Sciatic nerve (tissue), 2 donors: ENCODE measurements around the gene MAML2. TPM values are rescaled to one million over a fixed set of nuclear protein-coding genes. Genes with fewer than 3 reads are reported as not detected.
A peak's percentile ranks its signal among the peaks of the same experiment; 100 is the strongest.

Experiments used
- ATAC-seq: fragments of 200-7000 bp; cut with Tn5 transposase; one replicate; pipeline ENCODE4 v1.9.1; 2020; ENCODE audit warnings: mild to moderate bottlenecking, moderate library complexity
- DNase-seq: peaks from one replicate; pipeline ENCODE4 v3.0.0-alpha.2; 2020; ENCODE audit warnings: low spot score
- intact Hi-C: fragments of 100-400 bp; cut with DNase I; formaldehyde crosslinking; loops from one replicate; pipeline ENCODE4 v1.14.2; 2022
- total RNA-seq: library from RNA; stranded (reverse); fragmentation: NEBNext Ultra II Directional; extraction: Animal tissue kit (Norgen Biotek cat#: 25700); gene quantifications from one replicate; pipeline ENCODE4 v1.2.1, GENCODE V29; 2021
- donor health status: DM: no; HTN: no; CAD: no.
- donor health status: DM: no; HTN: no; CAD: no.

MAML2 gene
- total RNA-seq, 1 donor from 2014 or later: 30.4 TPM

DNA sequence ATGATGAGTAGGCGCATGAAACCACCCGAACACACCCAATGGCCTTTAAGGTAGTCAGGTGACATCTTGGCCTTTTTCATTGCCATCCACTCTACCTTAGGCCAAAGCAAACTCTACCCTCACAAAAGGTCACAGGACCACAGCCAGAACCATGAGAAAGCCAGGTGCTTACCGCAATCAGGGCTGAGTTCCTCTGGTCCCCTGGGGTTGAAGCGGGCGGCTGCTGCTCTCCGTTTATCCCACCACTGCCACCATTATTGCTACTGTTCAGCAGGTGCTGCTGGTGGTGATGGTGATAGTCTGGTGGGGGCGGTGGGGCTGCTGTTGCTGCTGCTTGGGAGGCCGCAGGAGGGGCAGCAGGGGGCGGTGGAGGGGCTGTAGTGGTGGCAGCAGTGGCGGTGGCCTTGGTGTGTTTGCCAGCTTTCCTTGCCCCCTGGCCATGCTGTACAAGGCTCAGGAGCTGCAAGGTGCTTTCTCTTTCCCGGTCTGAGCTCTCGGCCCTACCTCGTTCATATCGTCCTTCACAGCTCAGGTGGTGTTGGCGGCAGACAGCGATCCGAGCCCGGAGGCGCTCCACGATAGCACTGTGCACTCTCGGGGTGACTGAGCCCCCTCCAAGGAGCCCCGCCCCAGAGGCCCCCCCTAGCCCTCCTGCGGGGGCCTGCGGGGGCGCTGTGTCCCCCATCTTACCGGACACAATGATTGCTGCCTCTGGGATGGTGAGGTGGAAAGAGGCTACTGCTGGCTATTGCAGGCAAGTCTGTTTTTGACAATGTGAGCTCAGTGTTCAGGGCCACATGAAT, 1.6 kb downstream of the MAML2 start:
- intact Hi-C loops: loop anchor here (10.0 kb wide), 1 partner anchor 497 kb away; no protein-coding TSS in a partner anchor
- peak; percentile 78 for ATAC-seq
- peak; percentile 76 for DNase-seq

DNA sequence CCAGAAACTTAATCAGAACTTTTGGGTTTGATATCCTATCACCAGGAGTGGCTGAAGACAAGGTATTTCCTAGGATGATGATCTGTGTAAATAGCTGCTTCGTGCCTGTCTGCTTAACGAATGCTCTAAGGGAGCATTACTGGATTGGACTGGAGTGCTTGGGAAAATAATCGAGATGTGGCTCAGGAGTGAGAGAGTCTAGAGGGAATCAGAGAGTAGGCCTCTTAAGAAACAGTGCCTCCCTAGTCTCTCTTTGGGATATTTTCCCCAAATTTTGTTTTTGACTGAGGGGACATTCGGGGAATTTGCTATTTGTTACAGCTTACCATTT, 2.5 kb downstream of the MAML2 start:
- ATAC-seq: peak; percentile 50
- intact Hi-C loops: loop anchor here (10.0 kb wide), 1 partner anchor 496 kb away; no protein-coding TSS in a partner anchor
- no peak for DNase-seq

DNA sequence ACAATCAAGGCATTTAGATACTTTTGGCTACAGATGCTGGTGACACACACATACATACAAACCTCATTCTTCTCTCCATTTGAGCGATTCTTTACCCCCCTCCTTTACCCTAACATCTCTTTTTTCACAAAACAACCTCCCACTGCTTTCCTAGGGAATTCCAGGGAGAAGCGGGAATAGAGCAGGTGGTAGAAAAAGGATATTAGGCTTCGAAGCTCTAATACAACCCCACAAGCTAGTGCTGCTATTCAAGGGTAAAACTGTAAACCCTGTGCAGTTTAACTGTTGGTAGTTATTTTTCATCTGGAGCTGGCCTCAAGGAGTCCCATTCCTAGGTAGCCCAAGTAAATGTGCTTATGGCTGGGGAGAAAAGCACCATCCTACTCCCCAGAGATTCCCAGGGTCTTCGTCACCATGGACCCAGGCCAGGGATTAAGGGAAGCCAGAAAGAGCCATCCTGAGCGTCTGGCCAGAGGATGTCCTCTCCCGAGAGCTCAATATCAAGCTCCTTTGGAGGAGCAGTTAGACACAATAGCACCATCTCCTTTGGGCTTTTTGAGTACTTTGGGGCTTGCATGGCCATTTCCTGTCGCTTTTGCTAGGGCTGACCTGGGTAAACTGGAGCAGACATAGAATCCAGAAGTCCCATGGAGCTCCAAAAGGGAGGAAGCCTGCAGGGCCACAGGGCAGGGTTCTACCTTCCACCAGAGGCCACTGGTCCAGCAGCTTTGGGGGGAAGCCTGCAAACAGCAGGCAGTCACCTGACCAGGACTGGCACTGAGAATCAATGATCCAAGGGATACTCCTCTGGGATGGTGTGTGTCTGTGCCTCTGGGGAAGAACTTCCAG, 3.1 kb downstream of the MAML2 start:
- intact Hi-C loops: loop anchor here (10.0 kb wide), 2 partner anchors 175 to 495 kb away; no protein-coding TSS in a partner anchor
- ATAC-seq (no peak), DNase-seq (no peak)

DNA sequence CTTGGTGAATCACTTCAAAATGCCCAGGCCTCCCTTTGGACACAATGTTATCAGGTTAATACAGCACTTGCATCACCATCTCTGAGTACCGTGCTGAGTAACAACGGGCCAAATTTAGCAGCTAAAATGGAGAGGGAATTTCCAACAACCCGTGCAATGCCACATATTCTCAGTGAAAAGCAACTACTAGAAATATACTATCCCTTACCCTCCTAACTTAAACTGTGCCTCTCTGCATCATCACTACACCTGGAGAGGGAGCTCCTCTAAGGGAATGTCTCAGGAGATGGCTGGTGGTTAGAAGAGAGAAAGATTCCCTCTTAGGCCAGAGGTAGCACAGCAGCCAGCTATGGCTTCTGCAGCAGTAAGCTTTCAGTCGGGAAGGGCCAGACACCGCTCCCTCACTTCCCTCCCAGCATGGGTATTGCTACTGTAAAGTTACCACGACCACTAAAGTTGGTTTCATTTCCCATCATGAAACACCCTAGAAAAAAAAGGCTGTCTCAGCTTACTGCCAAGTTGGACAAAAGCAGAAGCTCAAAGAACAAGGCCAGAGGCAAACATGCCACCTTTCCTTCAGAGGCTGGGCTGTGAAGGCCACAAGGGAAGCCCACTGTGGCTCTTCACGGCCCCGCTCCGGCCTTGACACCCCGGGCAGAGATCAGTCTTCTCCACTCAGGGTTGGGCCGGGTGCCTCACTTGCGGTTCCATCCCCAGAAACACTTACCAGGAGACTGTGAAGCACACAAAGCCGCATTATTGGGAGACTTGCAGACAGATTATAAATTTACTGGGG, 3.9 kb downstream of the MAML2 start:
- DNase-seq (peak; percentile 79), ATAC-seq (peak; percentile 38)
- intact Hi-C loops: loop anchor here (10.0 kb wide), 1 partner anchor 174 kb away; no protein-coding TSS in a partner anchor

DNA sequence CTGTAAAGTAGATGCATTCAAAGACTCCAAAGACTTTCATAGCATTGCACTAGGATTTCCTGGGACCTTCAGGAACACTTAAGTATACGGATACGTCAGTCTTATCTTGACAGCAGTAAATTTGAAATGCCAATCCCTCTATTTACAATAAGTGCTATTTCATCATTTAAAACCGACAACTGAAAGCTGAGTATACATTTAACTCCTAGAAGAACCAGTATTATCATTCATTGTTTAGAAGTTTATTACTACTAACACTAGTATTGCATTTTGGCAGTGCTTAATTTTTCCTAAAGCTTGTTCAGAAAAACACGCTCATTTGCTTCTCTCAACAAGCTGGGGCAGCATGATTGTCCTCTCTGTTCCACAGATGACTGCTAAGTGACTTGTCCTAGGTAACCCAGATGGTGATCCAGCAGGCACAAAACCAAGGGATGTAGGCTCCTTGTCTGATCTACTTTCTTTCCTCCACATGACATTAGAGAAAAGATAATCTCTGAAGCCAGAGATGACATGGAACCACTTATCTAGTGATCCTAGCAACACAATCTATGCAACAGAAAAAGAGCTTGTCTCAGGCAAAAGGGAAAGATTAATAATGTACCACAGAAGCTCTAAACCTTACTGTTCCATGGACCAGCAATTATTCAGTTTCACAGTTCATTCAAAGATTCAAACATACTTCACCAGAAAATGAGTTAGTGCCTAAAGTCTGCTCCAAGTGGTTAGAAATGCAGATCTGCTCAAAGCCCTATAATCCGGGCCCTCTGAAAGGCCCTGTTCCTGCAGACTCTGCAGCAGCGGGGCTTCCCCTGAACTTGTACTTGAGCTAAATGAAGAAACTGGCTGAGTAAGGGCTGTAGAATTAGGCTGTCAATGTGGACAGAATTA, 5.2 kb downstream of the MAML2 start:
- intact Hi-C loops: loop anchor here (10.0 kb wide), 1 partner anchor 173 kb away; no protein-coding TSS in a partner anchor
- DNase-seq (no peak), ATAC-seq (no peak)

DNA sequence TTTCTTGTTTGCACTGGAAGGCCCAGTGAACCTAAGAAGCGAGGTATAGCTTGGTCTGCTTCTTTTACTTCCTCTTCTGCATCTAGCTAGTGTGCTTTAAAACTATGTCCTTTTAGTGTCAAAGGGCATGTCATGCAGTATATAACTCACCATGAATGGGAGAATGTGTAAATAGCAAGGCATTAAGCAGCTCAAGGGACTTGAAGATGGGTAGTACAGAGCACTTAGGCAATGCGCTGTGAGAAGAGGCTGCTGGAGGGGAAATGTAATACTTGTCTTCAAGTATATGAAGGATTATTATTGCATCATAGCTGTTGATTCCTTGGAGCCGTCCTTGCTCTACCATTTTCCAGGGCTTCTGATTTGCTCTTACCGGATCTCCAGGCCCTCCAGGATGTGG, 7.6 kb downstream of the MAML2 start:
- ATAC-seq (no peak), DNase-seq (no peak)
- intact Hi-C loops: loop anchor here (10.0 kb wide), 1 partner anchor 171 kb away; no protein-coding TSS in a partner anchor

DNA sequence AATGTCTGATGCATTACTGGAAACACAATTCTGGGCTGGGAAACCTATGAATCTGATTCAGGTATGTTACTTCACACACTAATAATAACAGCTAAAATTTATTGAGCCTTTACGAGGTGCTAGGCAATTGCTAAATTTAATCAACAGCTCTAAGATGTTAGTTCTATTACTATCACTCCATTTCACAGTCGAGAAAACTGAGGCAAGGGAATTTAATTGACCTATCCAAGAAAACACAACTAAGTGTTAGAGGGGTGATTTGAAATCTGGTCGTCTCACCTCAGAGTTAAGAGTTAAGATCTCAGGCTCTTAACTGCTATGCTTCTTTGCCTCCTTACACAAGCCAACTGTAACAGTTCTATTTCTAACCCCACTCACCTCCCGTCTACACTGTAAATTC, 8.8 kb downstream of the MAML2 start:
- DNase-seq (no peak), ATAC-seq (no peak)
- intact Hi-C loops: loop anchor here (10.0 kb wide), 1 partner anchor 169 kb away; no protein-coding TSS in a partner anchor

DNA sequence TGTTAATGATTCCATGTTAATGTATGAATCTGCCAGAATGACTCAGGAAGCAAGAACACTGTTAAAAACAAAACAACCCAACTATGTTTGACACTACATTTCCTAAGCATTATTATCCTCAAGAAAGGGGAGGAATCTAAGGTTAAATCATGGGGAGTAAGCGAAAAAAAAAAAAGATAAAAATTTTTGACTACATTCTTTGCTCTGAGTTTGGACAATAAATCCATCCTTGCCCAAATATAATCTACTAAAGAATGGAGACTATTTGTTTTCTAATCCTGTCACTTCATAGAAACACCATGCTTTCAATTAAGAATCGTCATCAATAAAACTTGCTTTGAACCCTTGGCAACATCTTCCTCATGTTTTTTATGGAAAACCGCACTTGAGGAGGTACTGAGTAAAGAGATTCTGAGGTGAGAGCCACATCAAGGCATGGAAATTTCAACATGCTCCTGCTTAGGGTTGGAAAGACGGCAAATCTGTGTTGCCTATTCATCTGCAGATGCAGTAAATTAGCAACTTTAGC, 9.7 kb downstream of the MAML2 start:
- DNase-seq: no peak
- no peak for ATAC-seq
- intact Hi-C loops: loop anchor here (10.0 kb wide), 1 partner anchor 168 kb away; no protein-coding TSS in a partner anchor

DNA sequence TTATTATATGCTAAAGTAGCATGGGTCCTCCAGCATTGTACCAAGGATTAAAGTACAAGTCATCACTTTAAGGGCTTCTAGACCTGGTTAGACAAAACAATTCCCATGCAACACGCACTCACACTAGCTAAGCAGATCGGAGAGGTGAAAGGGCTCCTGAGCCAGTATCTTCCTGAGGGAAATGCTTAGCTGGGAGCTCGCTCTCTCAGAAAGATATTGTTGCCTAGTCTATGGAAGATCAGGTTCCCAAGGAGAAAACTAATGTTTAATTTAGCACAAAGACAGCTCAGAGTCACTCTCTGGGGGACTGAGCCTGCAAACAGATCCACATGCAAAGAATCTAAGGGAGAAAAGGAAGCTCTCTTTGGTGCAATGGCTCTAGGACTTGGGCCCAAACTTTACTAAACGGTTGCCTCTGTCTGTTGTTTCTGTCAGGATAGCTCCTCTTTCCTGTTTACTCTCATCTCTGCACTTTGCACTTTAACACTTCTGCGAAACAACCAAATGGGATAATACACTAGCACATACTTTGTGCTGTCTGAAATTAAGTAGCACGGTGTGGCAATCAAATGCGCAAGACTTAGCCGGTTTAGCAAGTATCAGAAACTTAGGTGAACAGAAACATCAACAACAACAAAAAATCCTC, 10.7 kb downstream of the MAML2 start:
- ATAC-seq (peak; percentile 63), DNase-seq (no peak)
- intact Hi-C loops: loop anchor here (10.0 kb wide), 1 partner anchor 167 kb away; no protein-coding TSS in a partner anchor

DNA sequence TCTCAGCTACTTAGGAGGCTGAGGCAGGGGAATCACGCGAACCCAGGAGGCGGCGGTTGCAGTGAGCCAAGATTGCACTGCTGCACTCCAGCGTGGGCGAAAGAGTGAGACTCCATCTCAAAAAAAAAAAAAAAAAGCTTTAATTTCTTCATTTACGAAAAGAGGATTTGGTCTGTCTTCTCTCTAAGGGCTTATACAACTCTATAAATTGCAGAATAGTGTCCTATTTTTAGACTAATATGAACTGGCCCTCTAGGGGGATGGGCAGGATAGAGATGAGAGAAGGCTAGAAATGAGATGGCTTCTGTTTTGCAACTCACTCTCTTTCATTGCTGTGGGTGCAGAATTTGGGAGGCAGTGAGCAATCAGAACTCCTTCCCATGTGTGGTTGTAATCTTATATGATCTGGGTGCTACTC, 11.3 kb downstream of the MAML2 start:
- intact Hi-C loops: loop anchor here (10.0 kb wide), 1 partner anchor 167 kb away; no protein-coding TSS in a partner anchor
- peak; percentile 61 for ATAC-seq
- no peak for DNase-seq

DNA sequence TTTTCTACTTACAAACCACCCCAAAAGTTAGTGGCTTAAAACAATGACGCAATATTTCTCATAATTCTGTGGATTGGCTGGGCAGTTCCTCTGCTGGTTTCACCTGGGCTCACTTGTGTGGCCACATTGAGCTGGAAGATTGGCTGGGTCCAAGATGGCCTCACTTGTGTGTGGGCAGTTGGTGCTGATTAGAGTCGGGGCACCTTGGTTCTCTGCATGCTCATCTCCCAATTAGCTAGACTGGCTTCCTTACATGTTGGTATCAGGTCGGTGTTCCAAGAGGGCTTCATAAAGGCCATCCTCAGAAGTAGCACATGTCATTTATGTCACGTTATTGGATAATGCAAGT, 12.5 kb downstream of the MAML2 start:
- intact Hi-C loops: loop anchor here (10.0 kb wide), 1 partner anchor 166 kb away; no protein-coding TSS in a partner anchor
- no peak for DNase-seq
- no peak for ATAC-seq

DNA sequence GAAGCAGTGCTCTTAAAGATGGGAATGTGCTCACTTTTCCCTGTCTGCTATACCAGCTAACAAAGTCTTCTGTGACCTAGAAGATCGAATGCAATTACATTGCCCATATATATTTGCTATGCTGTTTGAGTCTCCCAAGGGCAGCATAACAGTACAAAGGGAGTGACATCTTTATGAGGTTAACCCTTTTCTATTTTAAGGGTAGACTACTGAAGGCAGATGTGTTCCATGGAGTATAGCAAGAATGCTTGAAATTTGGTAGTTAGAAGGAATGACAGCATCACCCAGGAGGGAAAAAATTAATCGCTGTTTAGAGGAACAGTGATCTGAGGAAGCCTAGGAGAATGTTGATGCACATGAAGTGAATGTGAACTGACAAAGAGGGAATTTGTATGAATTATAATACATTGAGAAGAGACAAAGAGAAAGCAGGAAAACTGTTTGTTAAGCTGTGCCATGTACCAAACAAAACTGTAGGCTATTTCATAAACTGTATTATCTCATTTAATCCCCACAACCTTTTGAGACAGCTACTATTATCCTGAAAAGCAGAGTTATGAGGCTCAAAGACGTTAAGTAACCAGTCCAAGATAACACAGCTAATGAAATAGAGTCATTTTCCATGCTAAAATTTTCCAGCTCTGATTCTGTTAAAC, 13.0 kb downstream of the MAML2 start:
- no peak for DNase-seq
- intact Hi-C loops: loop anchor here (10.0 kb wide), 1 partner anchor 165 kb away; no protein-coding TSS in a partner anchor
- ATAC-seq: no peak

DNA sequence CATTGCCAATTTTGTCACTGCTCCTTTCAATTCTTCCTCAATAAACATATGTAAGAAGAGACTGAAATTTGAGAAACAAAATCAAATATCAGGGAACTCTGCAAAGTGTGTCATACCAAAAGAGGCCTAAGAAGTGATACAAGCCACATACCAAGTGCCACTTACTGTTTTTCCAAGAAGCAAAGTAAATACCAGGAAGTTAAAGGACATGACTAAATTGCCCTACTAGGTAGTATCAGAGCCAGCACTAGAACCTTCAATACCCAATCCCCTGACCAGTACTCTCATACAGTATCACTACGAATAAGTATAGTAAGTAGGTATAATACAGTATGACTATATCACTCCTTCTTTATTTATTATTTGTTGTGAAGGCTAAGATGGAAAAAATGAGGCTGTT, 13.6 kb downstream of the MAML2 start:
- DNase-seq (no peak), ATAC-seq (no peak)
- intact Hi-C loops: no loop called here

DNA sequence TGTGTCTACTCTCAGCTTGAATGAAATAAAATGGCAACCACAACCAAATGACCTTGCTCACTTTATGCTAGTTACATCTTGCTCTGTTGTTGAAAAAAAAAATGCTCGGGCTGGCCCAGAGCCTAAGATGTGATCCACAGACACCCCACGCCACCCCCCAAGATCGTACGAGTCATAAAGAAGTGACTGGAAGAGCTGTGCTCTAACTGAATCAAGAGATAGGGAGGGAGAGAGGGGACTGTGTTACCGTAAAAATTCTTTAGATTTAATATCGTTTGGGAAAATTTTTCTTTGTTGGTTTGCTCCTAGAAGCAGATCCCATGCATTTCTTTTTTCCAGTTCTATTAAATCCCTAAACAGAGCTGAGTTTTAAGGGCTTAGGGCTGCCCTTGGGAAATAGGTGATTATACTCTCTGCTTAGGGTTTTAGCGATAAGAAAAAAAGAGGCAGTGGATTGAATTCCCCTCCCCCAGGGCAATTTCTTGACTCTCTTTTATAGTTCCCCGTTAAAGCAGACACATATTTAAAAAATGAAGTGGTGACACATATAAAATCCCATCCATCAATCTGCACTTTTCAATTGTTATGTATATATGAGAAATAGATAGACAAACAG, 14.5 kb downstream of the MAML2 start:
- ATAC-seq (no peak), DNase-seq (no peak)
- intact Hi-C loops: no loop called here

DNA sequence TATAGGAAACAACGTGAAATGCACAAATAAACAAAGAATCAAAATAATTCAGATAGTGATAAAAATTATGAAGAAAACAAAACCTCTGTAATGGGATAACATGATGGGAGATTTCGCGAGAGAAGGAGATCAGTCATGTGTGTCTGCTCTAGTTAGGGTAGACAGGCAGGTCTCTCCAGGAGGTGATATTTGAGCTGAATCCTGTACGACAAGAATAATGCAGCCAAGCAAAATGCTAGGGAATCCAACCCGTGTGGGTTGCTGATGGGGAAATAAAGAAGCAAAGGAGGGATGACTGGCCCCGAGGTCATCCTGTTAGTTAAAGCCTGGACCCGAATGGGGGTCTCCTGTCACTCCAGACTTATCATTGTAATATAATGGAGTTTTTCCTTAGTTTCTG, 16.0 kb downstream of the MAML2 start:
- intact Hi-C loops: no loop called here
- no peak for DNase-seq

DNA sequence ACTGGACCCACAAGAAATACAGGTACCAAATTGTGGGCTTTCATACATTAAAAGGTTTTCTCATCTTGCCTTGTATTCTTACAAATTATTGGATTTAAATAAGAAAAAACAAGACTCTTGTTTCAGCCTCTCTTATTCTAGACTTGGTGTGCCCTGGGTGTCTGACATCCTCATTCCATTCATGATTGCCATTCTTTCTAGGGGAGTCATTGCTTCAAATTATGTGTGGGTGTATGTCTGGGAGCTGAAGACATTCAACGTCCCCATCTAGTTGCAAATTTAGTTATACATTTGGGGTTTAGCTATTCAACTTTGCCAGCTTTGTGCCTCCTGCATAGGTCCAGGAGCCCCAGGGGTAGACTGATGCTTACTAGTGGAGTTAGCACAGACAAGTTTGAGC, 18.1 kb downstream of the MAML2 start:
- no peak for DNase-seq
- intact Hi-C loops: no loop called here
- ATAC-seq: no peak

More for the DNA sequence above, 16.0 kb downstream of the MAML2 start:
- ATAC-seq: no peak
